ENCODE data around the gene FUNDC1.

Gene FUNDC1

DNA sequence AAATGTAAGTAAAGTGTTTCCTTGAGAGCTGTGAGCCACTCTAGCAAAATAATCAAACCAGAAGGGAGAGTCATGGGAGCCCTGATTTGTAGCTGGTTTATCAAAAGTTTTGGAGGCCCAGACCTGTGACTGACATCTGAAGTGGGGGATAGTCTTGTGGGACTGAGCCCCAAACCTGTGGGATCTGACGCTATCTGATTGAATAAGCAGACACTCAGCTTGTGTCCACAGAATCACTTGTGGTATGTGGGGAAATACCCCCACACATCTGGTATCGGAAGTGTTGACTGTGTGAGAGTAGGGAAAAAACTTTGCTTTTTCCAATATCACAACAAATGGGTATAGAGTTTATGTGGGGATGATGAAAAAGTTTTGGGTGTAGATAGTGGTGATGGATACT, 35.4 kb downstream of the FUNDC1 start:
- TF ChIP-seq, protein P1, sequence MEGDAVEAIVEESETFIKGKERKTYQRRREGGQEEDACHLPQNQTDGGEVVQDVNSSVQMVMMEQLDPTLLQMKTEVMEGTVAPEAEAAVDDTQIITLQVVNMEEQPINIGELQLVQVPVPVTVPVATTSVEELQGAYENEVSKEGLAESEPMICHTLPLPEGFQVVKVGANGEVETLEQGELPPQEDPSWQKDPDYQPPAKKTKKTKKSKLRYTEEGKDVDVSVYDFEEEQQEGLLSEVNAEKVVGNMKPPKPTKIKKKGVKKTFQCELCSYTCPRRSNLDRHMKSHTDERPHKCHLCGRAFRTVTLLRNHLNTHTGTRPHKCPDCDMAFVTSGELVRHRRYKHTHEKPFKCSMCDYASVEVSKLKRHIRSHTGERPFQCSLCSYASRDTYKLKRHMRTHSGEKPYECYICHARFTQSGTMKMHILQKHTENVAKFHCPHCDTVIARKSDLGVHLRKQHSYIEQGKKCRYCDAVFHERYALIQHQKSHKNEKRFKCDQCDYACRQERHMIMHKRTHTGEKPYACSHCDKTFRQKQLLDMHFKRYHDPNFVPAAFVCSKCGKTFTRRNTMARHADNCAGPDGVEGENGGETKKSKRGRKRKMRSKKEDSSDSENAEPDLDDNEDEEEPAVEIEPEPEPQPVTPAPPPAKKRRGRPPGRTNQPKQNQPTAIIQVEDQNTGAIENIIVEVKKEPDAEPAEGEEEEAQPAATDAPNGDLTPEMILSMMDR (IDR thresholded peaks at IDR 0.05; ENCODE audit: borderline replicate concordance, control extremely low read depth, extremely low read depth, insufficient read depth, missing control alignments), result no peak
- DNase-seq (ENCODE audit: low spot score), result no peak
- in situ Hi-C loops (cut with MboI; ENCODE audit: low sequenced_read_pairs, unreplicated experiment), result no loop called here

DNA sequence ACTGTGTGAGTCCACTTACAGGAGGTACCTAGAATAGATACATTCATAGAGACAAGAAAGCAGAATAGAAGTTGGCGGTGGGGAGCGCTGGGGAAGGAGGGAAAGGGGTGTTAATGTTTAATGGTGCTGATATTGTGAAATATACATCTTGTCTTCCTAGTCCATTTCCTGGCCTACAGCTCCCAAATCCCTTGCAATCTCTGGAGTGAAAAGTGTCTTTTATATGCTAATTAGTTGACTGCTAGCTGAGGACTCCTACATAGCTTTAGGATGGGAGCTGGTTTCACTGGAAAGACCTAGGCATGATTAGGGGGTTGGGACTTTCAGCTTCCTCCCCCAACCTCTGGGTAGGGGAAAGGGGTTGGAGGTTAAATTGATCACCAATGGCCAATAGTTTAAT, 36.0 kb downstream of the FUNDC1 start:
- TF ChIP-seq, protein P1 (IDR thresholded peaks at IDR 0.05; ENCODE audit: borderline replicate concordance, control extremely low read depth, extremely low read depth, insufficient read depth, missing control alignments), result no peak
- DNase-seq (ENCODE audit: low spot score), result no peak
- in situ Hi-C loops (cut with MboI; ENCODE audit: low sequenced_read_pairs, unreplicated experiment), result no loop called here

DNA sequence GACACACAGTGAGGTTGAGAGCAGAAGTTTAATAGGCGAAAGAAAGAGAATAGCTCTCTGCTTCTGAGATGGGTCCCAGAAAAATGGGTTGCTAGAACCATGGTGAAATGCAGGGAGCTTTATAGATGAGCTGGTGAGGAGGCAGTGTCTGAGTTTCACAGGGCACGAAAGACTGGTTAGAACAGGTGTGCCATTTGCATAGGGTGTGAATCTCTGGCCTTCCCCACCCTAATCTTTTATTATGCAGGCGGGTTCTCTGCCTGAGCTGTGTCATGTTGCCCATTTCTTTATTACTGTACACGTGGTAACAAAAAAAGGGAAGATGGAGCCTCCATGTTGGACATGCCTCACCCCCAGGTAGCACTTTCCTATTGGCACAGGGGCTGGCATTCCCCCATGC, 39.1 kb downstream of the FUNDC1 start:
- TF ChIP-seq, protein P1 (IDR thresholded peaks at IDR 0.05; ENCODE audit: borderline replicate concordance, control extremely low read depth, extremely low read depth, insufficient read depth, missing control alignments), result no peak
- no peak for DNase-seq (ENCODE audit: low spot score)
- in situ Hi-C loops (cut with MboI; ENCODE audit: low sequenced_read_pairs, unreplicated experiment), result no loop called here

DNA sequence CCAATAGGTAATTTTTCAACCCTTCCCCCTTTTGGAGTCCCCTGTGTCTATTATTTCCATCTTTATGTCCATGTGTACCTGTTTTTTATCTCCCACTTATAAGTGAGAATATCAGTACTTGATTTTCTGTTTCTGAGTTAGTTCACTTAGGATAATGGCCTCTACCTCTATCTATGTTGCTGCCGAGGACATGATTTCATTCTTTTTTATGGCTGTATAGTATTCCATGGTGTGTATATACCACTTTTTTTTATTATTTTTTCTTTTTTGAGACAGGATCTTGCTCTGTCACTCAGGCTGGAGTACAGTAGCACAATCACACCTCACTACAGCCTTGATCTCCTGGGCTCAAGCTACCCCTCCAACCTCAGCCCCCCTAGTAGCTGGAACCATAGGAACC, 47.6 kb downstream of the FUNDC1 start:
- TF ChIP-seq, protein P1 (IDR thresholded peaks at IDR 0.05; ENCODE audit: borderline replicate concordance, control extremely low read depth, extremely low read depth, insufficient read depth, missing control alignments), result no peak
- no peak for DNase-seq (ENCODE audit: low spot score)
- in situ Hi-C loops (cut with MboI; ENCODE audit: low sequenced_read_pairs, unreplicated experiment), result no loop called here

DNA sequence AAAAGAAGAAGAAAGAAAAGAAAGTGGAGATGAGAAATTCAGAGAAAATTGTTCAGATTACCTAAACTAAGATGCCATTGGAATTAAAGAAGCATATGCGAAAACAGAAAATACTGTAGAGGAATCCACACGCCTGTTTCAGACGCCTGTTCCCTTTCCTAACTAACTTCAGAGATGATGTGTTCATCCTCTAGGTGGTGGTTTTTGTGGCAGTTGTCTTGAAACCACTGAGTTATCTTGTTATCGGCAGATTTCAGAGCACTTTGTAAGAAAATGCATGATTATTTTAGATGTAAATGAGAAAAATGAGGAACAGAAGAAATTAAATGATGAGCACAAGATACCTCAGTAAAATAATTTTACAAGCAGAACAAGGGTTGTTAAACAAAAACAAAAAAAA, 48.3 kb downstream of the FUNDC1 start:
- DNase-seq (ENCODE audit: low spot score), result no peak
- TF ChIP-seq, protein P1 (IDR thresholded peaks at IDR 0.05; ENCODE audit: borderline replicate concordance, control extremely low read depth, extremely low read depth, insufficient read depth, missing control alignments), result no peak

DNA sequence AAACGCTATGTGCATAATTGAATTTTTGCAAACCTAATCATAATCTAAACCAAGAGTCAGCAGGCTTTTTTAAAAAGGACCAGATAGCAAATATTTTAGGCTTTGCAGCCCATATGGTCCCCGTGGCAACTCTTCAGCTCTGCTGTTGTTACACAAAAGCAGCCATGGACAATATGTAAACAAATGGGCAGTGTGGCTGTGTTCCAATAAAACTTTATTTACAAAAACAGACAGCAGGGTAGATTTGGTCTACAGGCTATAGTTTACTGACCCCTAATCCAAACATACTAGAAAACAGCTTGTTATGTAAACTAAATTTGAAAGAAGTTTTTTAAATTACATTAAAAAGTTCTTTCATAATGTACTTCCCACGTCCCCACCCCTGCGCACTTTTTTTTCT, 53.1 kb downstream of the FUNDC1 start:
- TF ChIP-seq, protein P1 (IDR thresholded peaks at IDR 0.05; ENCODE audit: borderline replicate concordance, control extremely low read depth, extremely low read depth, insufficient read depth, missing control alignments), result no peak
- in situ Hi-C loops (cut with MboI; ENCODE audit: low sequenced_read_pairs, unreplicated experiment), result no loop called here

More for the DNA sequence above, 48.3 kb downstream of the FUNDC1 start:
- in situ Hi-C loops (cut with MboI; ENCODE audit: low sequenced_read_pairs, unreplicated experiment), result no loop called here

More for the DNA sequence above, 53.1 kb downstream of the FUNDC1 start:
- DNase-seq (ENCODE audit: low spot score), result no peak
